IMR-90 (cell line): Measurements from ENCODE around the gene FGF12. TPM values are rescaled to one million over a fixed set of nuclear protein-coding genes. Genes with fewer than 3 reads are reported as not detected.

Experiments used
- ATAC-seq: fragments of 200-7000 bp; cut with Tn5 transposase; 2 replicates; pipeline ENCODE4 v1.9.1; 2020; ENCODE audit warnings: low read depth, mild to moderate bottlenecking, moderate library complexity
- BruUV-seq: library from RNA; stranded (reverse); fragments of 400-500 nt; replicated peaks from 2 replicates; lab custom pipeline; 2021; lab: Mats Ljungman, UMichigan
- CTCF ChIA-PET: fragments of 300-600 bp; formaldehyde crosslinking; extraction: SDS; loops from one replicate; lab custom pipeline; 2021; ENCODE audit warnings: antibody characterized with exemption; lab: Yijun Ruan, JAX
- POLR2A ChIA-PET: fragments of 300-600 bp; sonication (Branson Sonifier 250); formaldehyde crosslinking; loops from one replicate; lab custom pipeline; 2022; ENCODE audit warnings: antibody characterized with exemption; ENCODE audit not compliant: unreplicated experiment; lab: Charles Lee
- DNase-seq: peaks from one replicate; pipeline ENCODE4 v3.0.0; 2013
- H2AFZ ChIP-seq: replicated peaks from 2 replicates; pipeline ENCODE3; 2013; ENCODE audit warnings: low read length, mild to moderate bottlenecking; ENCODE audit not compliant: poor library complexity
- H2AK5ac ChIP-seq: 2 replicates; pipeline ENCODE4 v1.6.1; 2013; ENCODE audit warnings: low read depth, low read length, inconsistent platforms
- H2AK9ac ChIP-seq: replicated peaks from 2 replicates; pipeline ENCODE3; 2013; ENCODE audit warnings: mild to moderate bottlenecking, low read depth, low read length, moderate library complexity; ENCODE audit not compliant: poor library complexity
- H2BK120ac ChIP-seq: 2 replicates; pipeline ENCODE4 v1.6.1; 2013; ENCODE audit warnings: low read depth, low read length, inconsistent platforms
- H2BK15ac ChIP-seq: 3 replicates; pipeline ENCODE4 v1.6.1; 2013; ENCODE audit warnings: low read depth, low read length, inconsistent platforms
- H2BK20ac ChIP-seq: 2 replicates; pipeline ENCODE4 v1.6.1; 2013; ENCODE audit warnings: low read depth, mild to moderate bottlenecking, inconsistent platforms, low read length, moderate library complexity
- H2BK5ac ChIP-seq: 2 replicates; pipeline ENCODE4 v1.6.1; 2013; ENCODE audit warnings: mild to moderate bottlenecking, low read depth, low read length, inconsistent platforms; ENCODE audit not compliant: poor library complexity, severe bottlenecking
- H3K14ac ChIP-seq: replicated peaks from 2 replicates; pipeline ENCODE4 v1.6.1; 2013; ENCODE audit warnings: low read depth, low read length, inconsistent platforms
- H3K18ac ChIP-seq: 2 replicates; pipeline ENCODE4 v1.6.1; 2013; ENCODE audit warnings: low read depth, low read length, control low read depth
- H3K23ac ChIP-seq: 2 replicates; pipeline ENCODE4 v1.6.1; 2013; ENCODE audit warnings: low read depth, low read length, inconsistent platforms
- H3K27ac ChIP-seq: 2 replicates; pipeline ENCODE4 v1.5.1; 2013; ENCODE audit warnings: mild to moderate bottlenecking, control low read depth, low read length; ENCODE audit not compliant: insufficient read depth
- H3K27me3 ChIP-seq: 2 replicates; pipeline ENCODE4 v1.6.1; 2013; ENCODE audit warnings: low read length; ENCODE audit not compliant: control insufficient read depth, insufficient read depth
- H3K36me3 ChIP-seq: 2 replicates; pipeline ENCODE4 v1.6.1; 2013; ENCODE audit warnings: low read length, mixed read lengths; ENCODE audit not compliant: control insufficient read depth, insufficient read depth
- H3K4ac ChIP-seq: 2 replicates; pipeline ENCODE4 v1.6.1; 2013; ENCODE audit warnings: low read depth, low read length, inconsistent platforms
- H3K4me1 ChIP-seq: 2 replicates; pipeline ENCODE4 v1.6.1; 2013; ENCODE audit warnings: low read length, mixed read lengths; ENCODE audit not compliant: control insufficient read depth, insufficient read depth
- H3K4me2 ChIP-seq: 2 replicates; pipeline ENCODE4 v1.6.1; 2013; ENCODE audit warnings: low read depth, mild to moderate bottlenecking, control low read depth, low read length, moderate library complexity
- H3K4me3 ChIP-seq: 2 replicates; pipeline ENCODE4 v1.5.1; 2013; ENCODE audit warnings: low read depth, mild to moderate bottlenecking, control low read depth, low read length, moderate library complexity; ENCODE audit not compliant: insufficient read depth
- H3K56ac ChIP-seq: 2 replicates; pipeline ENCODE4 v1.6.1; 2013; ENCODE audit warnings: low read length, inconsistent platforms; ENCODE audit not compliant: insufficient read depth; ENCODE audit errors: extremely low read depth
- H3K79me1 ChIP-seq, 2 experiments: 2 replicates each; pipeline ENCODE4 v1.6.1; 2013; ENCODE audit warnings: low read length in 2 of 2, inconsistent platforms in 1 of 2, low read depth in 1 of 2
- H3K9ac ChIP-seq: 2 replicates; pipeline ENCODE4 v1.6.1; 2013; ENCODE audit warnings: low read depth, low read length, control low read depth
- H3K9me1 ChIP-seq: 2 replicates; pipeline ENCODE4 v1.6.1; 2013; ENCODE audit warnings: low read length, inconsistent platforms; ENCODE audit not compliant: insufficient read depth
- H3K9me3 ChIP-seq: 2 replicates; pipeline ENCODE4 v1.6.1; 2013; ENCODE audit warnings: low read length; ENCODE audit not compliant: control insufficient read depth, insufficient read depth
- H4K20me1 ChIP-seq: 2 replicates; pipeline ENCODE4 v1.6.1; 2013; ENCODE audit warnings: low read length, inconsistent platforms; ENCODE audit not compliant: insufficient read depth
- H4K5ac ChIP-seq: 2 replicates; pipeline ENCODE4 v1.6.1; 2013; ENCODE audit warnings: mild to moderate bottlenecking, low read depth, low read length, control low read depth
- H4K8ac ChIP-seq, 2 experiments: 2 replicates each; pipeline ENCODE4 v1.6.1; 2013; ENCODE audit warnings: low read depth in 2 of 2, low read length in 2 of 2, control low read depth in 1 of 2, inconsistent platforms in 1 of 2
- H4K91ac ChIP-seq: 2 replicates; pipeline ENCODE4 v1.6.1; 2013; ENCODE audit warnings: low read depth, low read length, inconsistent platforms; ENCODE audit not compliant: insufficient read depth
- CTCF ChIP-seq: conservative IDR thresholded peaks from 2 replicates; pipeline ENCODE4 v1.5.1; 2012; ENCODE audit warnings: mild to moderate bottlenecking, low read depth, low read length, improper control_type of control experiment
- ELK1 ChIP-seq: fragments of 150-350 bp; IDR thresholded peaks from 2 replicates; pipeline ENCODE4 v1.6.1; 2016; ENCODE audit warnings: low read depth, mild to moderate bottlenecking, low read length, moderate library complexity, borderline replicate concordance
- MAFK ChIP-seq: IDR thresholded peaks from 2 replicates; pipeline ENCODE4 v1.6.1; 2012; ENCODE audit warnings: low read depth, low read length, improper control_type of control experiment
- MAZ ChIP-seq: IDR thresholded peaks from 2 replicates; pipeline ENCODE4 v1.6.1; 2012; ENCODE audit warnings: low read depth, mild to moderate bottlenecking, low read length, improper control_type of control experiment, moderate library complexity, borderline replicate concordance
- POLR2A ChIP-seq: IDR thresholded peaks from 2 replicates; pipeline ENCODE4 v1.6.1; 2012; ENCODE audit warnings: mild to moderate bottlenecking, low read depth, low read length
- RAD21 ChIP-seq: IDR thresholded peaks from 2 replicates; pipeline ENCODE4 v1.6.1; 2012; ENCODE audit warnings: low read length, improper control_type of control experiment
- SMC3 ChIP-seq: fragments of 150-350 bp; IDR thresholded peaks from 2 replicates; pipeline ENCODE4 v1.6.1; 2016; ENCODE audit warnings: low read depth, mild to moderate bottlenecking, antibody characterized with exemption, low read length, moderate library complexity
- WGBS, 2 experiments: methylation state at CpG; one replicate each; pipeline versions ENCODE4 v1.1.5 to v1.1.7; 2013; ENCODE audit warnings: missing lambda C conversion rate in 2 of 2; ENCODE audit not compliant: insufficient read length in 1 of 2; ENCODE audit errors: extremely low coverage in 2 of 2; 5-methylcytosine and 5-hydroxymethylcytosine counted together
- dilution Hi-C: fragments of 300-500 bp; cut with HindIII; formaldehyde crosslinking; loops from one replicate; pipeline ENCODE4 v1.14.3; 2018; ENCODE audit warnings: low sequenced_read_pairs; ENCODE audit not compliant: unreplicated experiment
- in situ Hi-C: fragments of 300-500 bp; cut with MboI; formaldehyde crosslinking; loops from 3 replicates; pipeline ENCODE4 v1.14.3; 2019; ENCODE audit warnings: low sequenced_read_pairs, inconsistent platforms, mixed read lengths
- intact Hi-C: fragments of 100-400 bp; cut with micrococcal nuclease; formaldehyde crosslinking; loops from 2 replicates; pipeline ENCODE4 v1.10.0; 2022
- polyA plus RNA-seq, 3 experiments: library from polyadenylated mRNA; depleted of rRNA; stranded (reverse); fragments of >200 nt; gene quantifications; 2 replicates each; pipeline ENCODE4 v1.2.3, GENCODE V29; 2012; ENCODE audit warnings: low replicate concordance in 1 of 3
- total RNA-seq: library from RNA; depleted of rRNA; stranded (reverse); fragments of >200 nt; gene quantifications from 2 replicates; pipeline ENCODE4 v1.2.3, GENCODE V29; 2012
- TF ChIP-seq, protein P1 (sequence below): fragments of 150-350 bp; IDR thresholded peaks from 2 replicates; pipeline ENCODE4 v1.6.1; 2017; ENCODE audit warnings: mild to moderate bottlenecking, antibody characterized with exemption, low read length, low read depth

FGF12 gene
- total and polyA plus RNA-seq, 2 of the 4 experiments (the other 2 are of a cell fraction), result not detected

GRCh38 chr3:192399767-192400166 is 327.6 kb downstream of the FGF12 start:
- Histone ChIP-seq H3K18ac (no peak overlapping the region), H3K56ac (no peak overlapping the region), H4K20me1 (no peaks in the 10 kb centered on the region), H4K5ac (no peak overlapping the region), H3K9me3 (peaks cover 7% of the 10 kb centered on the region), H3K4me3 (no peak overlapping the region), H2AK9ac (no peak overlapping the region), H2BK5ac (no peak overlapping the region), H3K4ac (no peak overlapping the region), H3K9me1 (no peaks in the 10 kb centered on the region), H3K4me2 (no peak overlapping the region), H3K23ac (no peak overlapping the region), H3K4me1 (no peaks in the 10 kb centered on the region), H3K27me3 (no peaks in the 10 kb centered on the region), H3K27ac (no peak overlapping the region), H2AK5ac (no peak overlapping the region), H3K79me1 (no peaks in the 10 kb centered on the region), H4K8ac (no peak overlapping the region), H2BK15ac (no peak overlapping the region), H2BK120ac (no peak overlapping the region), H2BK20ac (no peak overlapping the region), H3K14ac (no peak overlapping the region), H3K36me3 (no peaks in the 10 kb centered on the region), H3K9ac (no peak overlapping the region), H4K91ac (no peak overlapping the region), H2AFZ (no peak overlapping the region)
- ATAC-seq, result no peak
- ChIA-PET POLR2A (no interaction called here), CTCF (no interaction called here)
- WGBS, 2 experiments, result no CpG with 5 or more reads among the region's 3 CpGs
- no TSS peak for BruUV-seq
- TF ChIP-seq, protein P1, sequence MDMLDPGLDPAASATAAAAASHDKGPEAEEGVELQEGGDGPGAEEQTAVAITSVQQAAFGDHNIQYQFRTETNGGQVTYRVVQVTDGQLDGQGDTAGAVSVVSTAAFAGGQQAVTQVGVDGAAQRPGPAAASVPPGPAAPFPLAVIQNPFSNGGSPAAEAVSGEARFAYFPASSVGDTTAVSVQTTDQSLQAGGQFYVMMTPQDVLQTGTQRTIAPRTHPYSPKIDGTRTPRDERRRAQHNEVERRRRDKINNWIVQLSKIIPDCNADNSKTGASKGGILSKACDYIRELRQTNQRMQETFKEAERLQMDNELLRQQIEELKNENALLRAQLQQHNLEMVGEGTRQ, result no peak
- TF ChIP-seq POLR2A, result no peak
- TF ChIP-seq CTCF, result no peak
- TF ChIP-seq SMC3, result no peak
- TF ChIP-seq RAD21, result no peak
- no peak for TF ChIP-seq ELK1
- no peak for TF ChIP-seq MAFK
- TF ChIP-seq MAZ, result no peak
- dilution Hi-C loops (no loop called here), in situ Hi-C loops (no loop called here), intact Hi-C loops (no loop called here)
- no peak for DNase-seq
